ENCODE data around the gene FAM20B.

FAM20B gene

DNA sequence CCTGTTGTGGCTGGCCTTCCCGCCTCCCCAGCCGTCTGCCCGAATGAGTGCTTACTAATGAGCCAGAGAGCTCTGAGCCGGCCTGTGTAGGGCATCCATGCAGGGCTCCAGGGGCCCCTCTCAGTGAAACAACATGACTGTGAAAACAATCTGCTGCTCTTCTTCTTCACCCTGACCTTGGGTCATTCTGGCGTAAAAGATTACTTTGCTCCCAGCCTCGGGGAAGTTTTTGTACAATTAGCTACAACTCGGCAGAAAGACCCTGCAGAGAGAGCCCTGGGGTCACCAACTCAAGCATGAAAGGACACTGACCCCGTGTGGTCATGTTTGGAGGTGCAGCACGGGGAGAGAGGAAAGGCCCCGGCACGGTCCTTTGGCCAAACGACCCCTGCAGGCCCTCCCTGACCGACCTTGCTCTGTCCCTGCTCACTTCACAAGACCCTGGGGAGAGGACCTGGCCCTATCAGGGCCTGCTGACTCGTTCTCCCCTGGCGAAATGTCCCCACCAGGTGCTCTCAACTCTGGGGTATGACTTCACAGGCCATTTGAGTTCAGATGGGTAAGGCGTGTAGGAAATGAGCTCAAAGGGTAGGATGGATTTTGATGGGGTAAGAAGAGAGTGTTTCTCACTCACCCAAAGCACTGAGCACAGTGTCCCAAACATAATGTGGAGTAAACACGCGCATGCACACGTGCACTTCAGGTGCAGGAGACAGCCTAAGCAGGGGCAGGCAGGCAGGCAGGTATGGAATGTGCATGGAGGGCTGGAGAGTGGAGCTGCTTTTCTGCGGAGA, 22.9 kb upstream of the FAM20B start:
- Histone ChIP-seq H3K27ac (ENCODE audit: low read length) (no peak overlapping the region), H3K36me3 (ENCODE audit: control insufficient read depth, insufficient read depth, low read length) (no peaks in the 10 kb centered on the region), H3K4me3 (ENCODE audit: low read length) (no peak overlapping the region), H3K4me1 (ENCODE audit: control insufficient read depth, insufficient read depth, low read length) (no peaks in the 10 kb centered on the region), H3K9me3 (ENCODE audit: control insufficient read depth, insufficient read depth, low read length) (no peaks in the 10 kb centered on the region), H3K27me3 (ENCODE audit: control insufficient read depth, insufficient read depth, low read length) (no peaks in the 10 kb centered on the region)
- DNase-seq (ENCODE audit: low read depth, low spot score), result peak; percentile 82
- no CpG with 5 or more reads among the region's 20 CpGs for WGBS (ENCODE audit: insufficient coverage, insufficient read length)

GRCh38 chr1:179003512-179004066, 22.1 kb upstream of the FAM20B start:
- no peak for DNase-seq (ENCODE audit: low read depth, low spot score)

GRCh38 chr1:179007233-179007632, 18.5 kb upstream of the FAM20B start:
- Histone ChIP-seq H3K4me1 (ENCODE audit: control insufficient read depth, insufficient read depth, low read length) (no peaks in the 10 kb centered on the region), H3K27me3 (ENCODE audit: control insufficient read depth, insufficient read depth, low read length) (no peaks in the 10 kb centered on the region), H3K9me3 (ENCODE audit: control insufficient read depth, insufficient read depth, low read length) (no peaks in the 10 kb centered on the region), H3K4me3 (ENCODE audit: low read length) (no peak overlapping the region), H3K27ac (ENCODE audit: low read length) (no peak overlapping the region), H3K36me3 (ENCODE audit: control insufficient read depth, insufficient read depth, low read length) (no peaks in the 10 kb centered on the region)
- no peak for DNase-seq (ENCODE audit: low read depth, low spot score)
- WGBS (ENCODE audit: insufficient coverage, insufficient read length), result no CpG with 5 or more reads among the region's 7 CpGs

More at GRCh38 chr1:179003512-179004066, 22.1 kb upstream of the FAM20B start:
- H3K27me3 ChIP-seq (ENCODE audit: control insufficient read depth, insufficient read depth, low read length), result no peaks in the 10 kb centered on the region
- H3K36me3 ChIP-seq (ENCODE audit: control insufficient read depth, insufficient read depth, low read length), result no peaks in the 10 kb centered on the region
- H3K27ac ChIP-seq (ENCODE audit: low read length), result no peak overlapping the region
- H3K4me1 ChIP-seq (ENCODE audit: control insufficient read depth, insufficient read depth, low read length), result no peaks in the 10 kb centered on the region
- no peaks in the 10 kb centered on the region for H3K9me3 ChIP-seq (ENCODE audit: control insufficient read depth, insufficient read depth, low read length)
- no CpG with 5 or more reads among the region's 7 CpGs for WGBS (ENCODE audit: insufficient coverage, insufficient read length)
- no peak overlapping the region for H3K4me3 ChIP-seq (ENCODE audit: low read length)

- no peak overlapping the region for H3K27ac ChIP-seq (ENCODE audit: low read length)
- no peaks in the 10 kb centered on the region for H3K36me3 ChIP-seq (ENCODE audit: control insufficient read depth, insufficient read depth, low read length)
- no peak for DNase-seq (ENCODE audit: low read depth, low spot score)
- H3K4me1 ChIP-seq (ENCODE audit: control insufficient read depth, insufficient read depth, low read length), result no peaks in the 10 kb centered on the region
- WGBS (ENCODE audit: insufficient coverage, insufficient read length), result no CpG with 5 or more reads among the region's 2 CpGs
- no peaks in the 10 kb centered on the region for H3K27me3 ChIP-seq (ENCODE audit: control insufficient read depth, insufficient read depth, low read length)
- H3K4me3 ChIP-seq (ENCODE audit: low read length), result no peak overlapping the region
- H3K9me3 ChIP-seq (ENCODE audit: control insufficient read depth, insufficient read depth, low read length), result no peaks in the 10 kb centered on the region
Observed at GRCh38 chr1:179010671-179011070, 15.0 kb upstream of the FAM20B start.

DNA sequence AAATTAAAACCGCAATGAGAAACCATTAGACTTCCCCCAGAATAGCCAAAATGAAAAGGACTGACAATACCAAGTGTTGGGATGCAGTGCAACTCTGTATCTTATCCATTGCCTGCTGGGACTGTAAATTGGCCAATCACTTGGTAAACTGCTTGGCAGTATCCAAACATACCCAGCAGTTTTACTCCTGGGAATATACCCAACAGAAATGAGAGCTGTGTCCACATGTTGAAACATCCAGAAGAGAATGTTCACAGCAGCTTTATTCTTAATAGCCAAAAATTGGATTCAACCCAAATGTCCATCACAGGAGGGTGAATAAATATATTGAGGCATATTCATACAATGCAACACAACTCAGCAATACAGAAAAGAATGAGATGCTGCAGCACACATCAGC, 13.7 kb upstream of the FAM20B start:
- H3K9me3 ChIP-seq (ENCODE audit: control insufficient read depth, insufficient read depth, low read length), result no peaks in the 10 kb centered on the region
- H3K27me3 ChIP-seq (ENCODE audit: control insufficient read depth, insufficient read depth, low read length), result no peaks in the 10 kb centered on the region
- DNase-seq (ENCODE audit: low read depth, low spot score), result no peak
- H3K36me3 ChIP-seq (ENCODE audit: control insufficient read depth, insufficient read depth, low read length), result no peaks in the 10 kb centered on the region
- no peaks in the 10 kb centered on the region for H3K4me1 ChIP-seq (ENCODE audit: control insufficient read depth, insufficient read depth, low read length)
- WGBS (ENCODE audit: insufficient coverage, insufficient read length), result no CpG with 5 or more reads among the region's 1 CpG
- no peak overlapping the region for H3K27ac ChIP-seq (ENCODE audit: low read length)
- H3K4me3 ChIP-seq (ENCODE audit: low read length), result no peak overlapping the region

- Histone ChIP-seq H3K36me3 (ENCODE audit: control insufficient read depth, insufficient read depth, low read length) (no peaks in the 10 kb centered on the region), H3K4me1 (ENCODE audit: control insufficient read depth, insufficient read depth, low read length) (no peaks in the 10 kb centered on the region), H3K9me3 (ENCODE audit: control insufficient read depth, insufficient read depth, low read length) (no peaks in the 10 kb centered on the region), H3K27me3 (ENCODE audit: control insufficient read depth, insufficient read depth, low read length) (no peaks in the 10 kb centered on the region), H3K4me3 (ENCODE audit: low read length) (no peak overlapping the region), H3K27ac (ENCODE audit: low read length) (no peak overlapping the region)
- no CpG with 5 or more reads among the region's 1 CpG for whole genome bisulfite sequencing (ENCODE audit: insufficient coverage, insufficient read length)
- DNase-seq (ENCODE audit: low read depth, low spot score), result no peak
Observed at GRCh38 chr1:179014123-179014522, 11.6 kb upstream of the FAM20B start.

GRCh38 chr1:179015396-179015795, 10.3 kb upstream of the FAM20B start:
- no peak for DNase-seq (ENCODE audit: low read depth, low spot score)
- Histone ChIP-seq H3K36me3 (ENCODE audit: control insufficient read depth, insufficient read depth, low read length) (no peaks in the 10 kb centered on the region), H3K4me3 (ENCODE audit: low read length) (no peak overlapping the region), H3K27ac (ENCODE audit: low read length) (no peak overlapping the region), H3K9me3 (ENCODE audit: control insufficient read depth, insufficient read depth, low read length) (no peaks in the 10 kb centered on the region), H3K27me3 (ENCODE audit: control insufficient read depth, insufficient read depth, low read length) (no peaks in the 10 kb centered on the region), H3K4me1 (ENCODE audit: control insufficient read depth, insufficient read depth, low read length) (no peaks in the 10 kb centered on the region)
- no CpG with 5 or more reads among the region's 2 CpGs for WGBS (ENCODE audit: insufficient coverage, insufficient read length)

DNA sequence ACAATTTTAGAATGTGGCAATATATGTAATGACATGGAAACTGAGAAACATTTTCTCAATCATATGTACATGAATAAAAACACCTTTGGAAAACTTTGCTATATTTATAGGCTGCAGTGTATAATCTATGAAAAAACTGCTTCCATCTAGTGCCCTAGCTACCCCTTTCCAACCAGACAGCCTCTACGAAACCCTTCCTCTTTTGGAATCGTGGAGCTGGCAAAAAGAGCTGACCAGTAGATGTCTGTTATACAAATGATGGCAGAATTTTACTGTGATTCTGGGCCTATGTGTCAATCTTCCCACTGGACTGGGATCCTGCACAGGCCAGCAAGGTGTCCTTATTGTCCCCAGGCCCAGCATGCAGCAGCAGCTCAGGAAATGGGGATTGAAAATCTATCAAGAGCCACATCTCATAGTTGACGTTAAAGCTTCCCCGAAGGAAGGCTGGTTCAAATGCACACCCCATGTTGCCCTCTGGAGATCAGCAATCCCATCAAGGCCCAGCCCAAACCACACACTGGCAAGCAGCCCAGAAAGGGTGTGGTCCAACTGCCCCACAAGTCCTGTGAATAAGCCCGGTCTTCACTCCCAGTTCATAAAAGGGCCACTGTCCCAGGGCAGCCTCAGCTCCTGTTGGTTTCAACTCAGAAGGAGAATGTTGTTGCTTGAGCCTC, 8.8 kb upstream of the FAM20B start:
- no peak overlapping the region for H3K27ac ChIP-seq (ENCODE audit: low read length)
- H3K4me1 ChIP-seq (ENCODE audit: control insufficient read depth, insufficient read depth, low read length), result no peaks in the 10 kb centered on the region
- H3K27me3 ChIP-seq (ENCODE audit: control insufficient read depth, insufficient read depth, low read length), result no peaks in the 10 kb centered on the region
- DNase-seq (ENCODE audit: low read depth, low spot score), result no peak
- no peaks in the 10 kb centered on the region for H3K9me3 ChIP-seq (ENCODE audit: control insufficient read depth, insufficient read depth, low read length)
- H3K36me3 ChIP-seq (ENCODE audit: control insufficient read depth, insufficient read depth, low read length), result no peaks in the 10 kb centered on the region
- no peak overlapping the region for H3K4me3 ChIP-seq (ENCODE audit: low read length)
- WGBS (ENCODE audit: insufficient coverage, insufficient read length), result no CpG with 5 or more reads among the region's 5 CpGs

- H3K9me3 ChIP-seq (ENCODE audit: control insufficient read depth, insufficient read depth, low read length), result no peaks in the 10 kb centered on the region
- H3K4me1 ChIP-seq (ENCODE audit: control insufficient read depth, insufficient read depth, low read length), result no peaks in the 10 kb centered on the region
- no peaks in the 10 kb centered on the region for H3K36me3 ChIP-seq (ENCODE audit: control insufficient read depth, insufficient read depth, low read length)
- no CpG with 5 or more reads among the region's 3 CpGs for WGBS (ENCODE audit: insufficient coverage, insufficient read length)
- no peak overlapping the region for H3K4me3 ChIP-seq (ENCODE audit: low read length)
- no peaks in the 10 kb centered on the region for H3K27me3 ChIP-seq (ENCODE audit: control insufficient read depth, insufficient read depth, low read length)
- H3K27ac ChIP-seq (ENCODE audit: low read length), result no peak overlapping the region
- no peak for DNase-seq (ENCODE audit: low read depth, low spot score)
Observed at GRCh38 chr1:179017383-179018326, 8.0 kb upstream of the FAM20B start.

DNA sequence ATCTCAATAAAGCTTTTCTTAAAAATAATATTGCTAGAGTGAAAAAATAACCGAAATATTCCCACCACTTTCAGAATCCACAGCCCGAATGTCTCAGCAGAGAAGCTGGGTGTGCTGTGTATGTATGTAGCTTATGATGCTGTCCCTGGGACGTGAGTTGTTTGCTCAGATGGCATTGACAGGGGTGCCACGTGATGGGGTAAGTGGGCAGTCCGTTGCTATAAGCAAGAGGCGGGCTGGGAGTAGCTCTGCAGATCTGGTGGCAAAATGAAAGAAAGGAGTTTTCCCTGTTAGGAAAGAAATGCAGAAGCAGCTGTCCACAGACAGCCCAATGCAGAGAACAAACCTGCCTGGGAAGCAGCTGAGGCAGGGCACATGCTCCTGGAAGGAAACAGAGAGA, 3.8 kb upstream of the FAM20B start:
- DNase-seq (ENCODE audit: low read depth, low spot score), result no peak

More for the DNA sequence above, 3.8 kb upstream of the FAM20B start:
- H3K9me3 ChIP-seq (ENCODE audit: control insufficient read depth, insufficient read depth, low read length), result no peaks in the 10 kb centered on the region
- H3K36me3 ChIP-seq (ENCODE audit: control insufficient read depth, insufficient read depth, low read length), result no peaks in the 10 kb centered on the region
- H3K27ac ChIP-seq (ENCODE audit: low read length), result no peak overlapping the region
- H3K4me1 ChIP-seq (ENCODE audit: control insufficient read depth, insufficient read depth, low read length), result no peaks in the 10 kb centered on the region
- no peaks in the 10 kb centered on the region for H3K27me3 ChIP-seq (ENCODE audit: control insufficient read depth, insufficient read depth, low read length)
- no peak overlapping the region for H3K4me3 ChIP-seq (ENCODE audit: low read length)
- WGBS (ENCODE audit: insufficient coverage, insufficient read length), result no CpG with 5 or more reads among the region's 6 CpGs
